ENCODE measurements around the gene ZBTB12.

The ZBTB12 gene

GRCh38 chr6:31896856-31897611, 4.9 kb downstream of the ZBTB12 start:
- DNase-seq = no peak

- DNase-seq = no peak
Observed at GRCh38 chr6:31896493-31896855, 5.4 kb downstream of the ZBTB12 start.

- DNase-seq = no peak
Observed at GRCh38 chr6:31892821-31893220, 9.1 kb downstream of the ZBTB12 start.

GRCh38 chr6:31889331-31889972, 12.4 kb downstream of the ZBTB12 start:
- no peak for DNase-seq

- no peak for DNase-seq
Observed at GRCh38 chr6:31888276-31889258, 13.3 kb downstream of the ZBTB12 start.

GRCh38 chr6:31887173-31888007, 14.5 kb downstream of the ZBTB12 start:
- no peak for DNase-seq

GRCh38 chr6:31886541-31886991, 15.3 kb downstream of the ZBTB12 start:
- no peak for DNase-seq

DNA sequence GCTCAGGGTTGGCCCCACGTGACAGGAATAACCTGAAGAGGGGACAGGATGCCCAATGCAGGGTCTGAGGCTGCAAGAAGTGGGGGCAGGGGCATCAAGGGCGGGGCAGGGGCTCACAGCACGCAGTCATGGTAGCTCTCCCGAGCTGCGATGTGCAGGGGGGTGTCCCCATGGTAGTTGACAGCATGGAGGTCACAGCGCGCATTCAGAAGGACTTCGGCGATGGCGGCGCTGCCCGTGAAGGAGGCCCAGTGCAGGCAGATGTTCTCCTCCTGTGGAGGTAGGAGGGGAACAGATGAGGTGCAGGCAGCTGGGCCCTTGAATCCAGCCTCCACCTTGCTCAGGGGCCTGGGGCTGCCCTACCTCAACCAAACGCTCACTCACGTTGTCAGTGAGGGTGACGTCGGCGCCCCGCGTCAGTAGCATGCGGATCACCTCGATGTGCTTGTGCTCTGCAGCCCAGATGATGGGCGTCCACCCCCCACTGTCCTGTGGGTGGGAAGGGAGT, 17.3 kb downstream of the ZBTB12 start:
- DNase-seq = no peak

DNA sequence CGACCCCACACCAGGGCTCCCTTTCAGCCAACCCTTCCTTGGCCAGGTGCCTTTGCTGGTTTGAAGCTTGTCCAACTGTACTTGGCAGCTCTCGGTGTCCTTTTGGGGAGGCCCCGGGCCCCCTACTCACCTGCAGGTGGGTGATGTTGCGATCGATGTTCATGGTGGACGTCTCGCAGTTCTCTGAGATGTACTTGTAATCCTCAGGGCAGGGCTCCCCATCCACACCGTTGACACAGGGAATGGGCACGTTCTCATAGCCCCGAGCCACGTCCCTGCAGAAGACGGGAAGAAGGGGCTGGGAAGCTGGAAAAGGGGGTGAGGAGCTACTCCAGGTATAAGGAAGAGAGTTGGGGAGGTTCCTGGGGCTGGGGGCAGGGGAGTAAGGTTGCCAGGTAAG, 18.2 kb downstream of the ZBTB12 start:
- DNase-seq = no peak

DNA sequence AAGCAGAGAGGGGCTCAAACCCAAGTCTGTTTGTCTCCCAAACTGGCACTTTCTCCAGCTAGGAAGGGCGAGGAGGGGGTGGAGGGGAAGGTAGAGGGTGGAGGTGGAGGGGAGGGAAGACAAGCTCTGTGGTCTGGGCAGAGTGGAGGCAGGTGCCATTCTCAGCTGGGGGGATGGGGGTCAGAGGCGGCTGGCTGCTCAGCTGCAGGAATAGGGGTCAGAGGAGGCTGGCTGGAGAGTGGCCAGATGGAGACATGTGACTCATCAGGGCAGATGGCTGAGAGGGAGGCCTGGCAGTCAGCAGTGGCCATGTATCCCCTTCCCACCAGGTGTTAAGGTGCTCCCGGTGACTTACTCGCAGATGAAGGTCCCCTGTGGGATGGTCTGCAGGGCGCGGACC, 19.5 kb downstream of the ZBTB12 start:
- no peak for DNase-seq

DNA sequence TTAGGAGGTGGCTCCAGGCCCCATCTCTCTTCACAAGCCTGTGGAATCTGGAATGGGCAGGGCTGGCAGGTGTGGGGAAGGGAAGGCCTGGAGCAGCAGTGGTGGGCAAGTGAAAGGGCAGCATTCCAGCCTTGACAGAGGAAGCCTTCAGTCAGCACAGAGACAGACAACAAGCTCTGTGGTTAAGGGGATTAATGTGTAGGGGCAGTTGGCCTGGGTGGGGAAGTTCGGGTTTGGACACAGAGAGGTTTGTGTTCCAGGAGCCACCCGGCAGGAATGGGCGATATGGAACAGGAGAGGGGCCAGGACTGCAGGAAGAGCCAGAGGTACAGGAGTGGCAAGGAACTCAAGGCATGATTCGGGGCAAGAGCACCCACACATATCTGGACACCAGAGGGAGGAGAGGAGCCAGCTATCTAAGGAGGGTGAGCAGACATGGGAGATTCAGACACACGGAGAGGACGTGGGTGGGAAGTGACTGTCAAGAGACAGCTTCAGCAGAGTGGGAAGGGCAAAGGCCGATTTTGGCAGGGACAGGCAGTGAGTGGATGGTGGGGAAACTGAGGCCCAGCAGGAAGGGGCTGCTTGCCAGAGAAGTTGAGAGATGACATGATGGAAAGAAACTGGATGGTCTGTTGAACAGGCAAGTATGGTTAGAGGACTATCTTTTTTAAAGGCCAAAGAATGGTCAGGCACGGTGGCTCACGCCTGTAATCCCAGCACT, 20.6 kb downstream of the ZBTB12 start:
- no peak for DNase-seq

GRCh38 chr6:31880616-31881015, 21.3 kb downstream of the ZBTB12 start:
- DNase-seq = no peak

GRCh38 chr6:31879901-31880300, 22.0 kb downstream of the ZBTB12 start:
- DNase-seq = no peak

DNA sequence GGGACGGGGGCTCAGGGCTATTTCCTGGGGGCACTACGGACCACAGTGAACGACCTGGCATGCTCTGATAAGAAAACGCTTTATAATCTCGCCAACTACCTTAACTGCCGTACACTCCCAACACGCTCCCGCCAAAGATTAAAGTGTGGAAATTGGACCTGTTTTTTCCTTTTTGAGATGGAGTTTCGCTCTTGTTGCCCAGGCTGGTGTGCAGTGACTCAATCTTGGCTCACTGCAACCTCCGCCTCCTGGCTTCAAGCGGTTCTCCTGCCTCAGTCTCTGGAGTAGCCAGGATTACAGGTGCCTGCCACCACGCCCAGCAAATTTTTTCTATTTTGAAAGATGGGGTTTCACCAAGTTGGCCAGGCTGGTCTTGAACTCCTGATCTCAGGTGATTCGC, 22.7 kb downstream of the ZBTB12 start:
- DNase-seq = no peak

GRCh38 chr6:31878726-31879125, 23.2 kb downstream of the ZBTB12 start, which contains the start of gene SLC44A4:
SLC44A4 (minus strand) TSS chr6:31878997; CDS start chr6:31878980, 17 bp downstream.
- no peak for DNase-seq

DNA sequence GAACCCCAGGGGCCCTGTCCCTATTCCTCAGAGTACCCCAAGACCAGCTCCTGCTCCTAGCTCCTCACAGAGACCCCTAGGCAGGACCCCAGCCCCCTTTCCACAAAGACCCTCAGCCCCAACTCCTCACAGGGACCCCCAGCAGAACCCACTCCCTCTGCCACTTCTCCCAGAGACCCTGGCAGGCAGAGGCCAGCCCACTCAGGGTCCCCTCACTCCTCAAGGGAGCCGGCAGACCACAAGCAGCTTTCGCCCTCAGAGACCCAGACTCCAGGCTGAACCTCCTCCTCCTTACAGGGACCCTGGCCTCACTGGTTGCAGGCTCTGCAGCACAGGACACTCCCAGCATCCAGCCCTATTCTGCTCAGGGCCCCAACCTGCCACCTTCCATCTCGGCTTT, 23.7 kb downstream of the ZBTB12 start:
- DNase-seq = no peak

DNA sequence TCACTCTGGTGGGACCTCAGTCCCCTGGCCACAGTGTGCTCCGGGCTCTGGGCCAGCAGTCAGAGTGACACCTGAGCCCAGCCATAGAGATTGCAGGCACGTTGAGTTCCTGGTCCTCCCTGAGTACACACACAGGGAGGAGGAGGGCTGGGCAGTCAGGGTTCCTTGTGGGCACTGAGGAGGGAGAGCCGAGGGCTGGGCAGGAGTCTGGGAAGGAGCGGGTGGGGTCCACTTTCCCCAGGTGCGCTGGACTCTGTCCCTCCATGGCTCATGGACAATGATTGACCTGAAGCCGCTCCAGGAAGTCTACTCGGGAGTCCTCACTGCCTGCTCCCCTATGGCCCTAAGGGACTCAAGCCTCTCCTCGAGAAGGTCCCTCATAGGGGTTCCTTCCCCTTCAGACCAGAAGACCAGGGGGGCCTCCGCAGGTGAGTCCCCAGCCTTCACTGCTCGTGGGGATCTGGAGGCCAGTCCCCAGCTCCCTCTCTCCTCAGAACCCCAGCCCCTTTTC, 24.2 kb downstream of the ZBTB12 start:
- no peak for DNase-seq

- no peak for DNase-seq
Observed at GRCh38 chr6:31877125-31877650, 24.7 kb downstream of the ZBTB12 start.

DNA sequence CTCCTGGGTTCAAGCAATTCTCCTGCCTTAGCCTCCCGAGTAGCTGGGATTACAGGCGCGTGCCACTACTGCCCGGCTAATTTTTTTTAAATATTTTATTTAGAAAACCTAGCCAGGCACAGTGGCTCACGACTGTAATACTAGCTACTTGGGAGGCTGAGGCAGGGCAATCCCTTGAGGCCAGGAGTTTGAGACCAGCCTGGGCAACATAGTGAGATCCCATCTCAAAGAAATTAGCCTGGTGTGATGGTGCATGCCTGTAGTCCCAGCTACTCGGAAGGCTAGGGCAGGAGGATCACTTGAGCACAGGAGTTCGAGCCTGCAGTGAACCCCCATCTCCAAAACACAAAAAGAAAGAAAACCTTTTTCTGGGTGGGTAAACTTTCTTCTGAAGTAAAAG, 25.5 kb downstream of the ZBTB12 start:
- DNase-seq = no peak

DNA sequence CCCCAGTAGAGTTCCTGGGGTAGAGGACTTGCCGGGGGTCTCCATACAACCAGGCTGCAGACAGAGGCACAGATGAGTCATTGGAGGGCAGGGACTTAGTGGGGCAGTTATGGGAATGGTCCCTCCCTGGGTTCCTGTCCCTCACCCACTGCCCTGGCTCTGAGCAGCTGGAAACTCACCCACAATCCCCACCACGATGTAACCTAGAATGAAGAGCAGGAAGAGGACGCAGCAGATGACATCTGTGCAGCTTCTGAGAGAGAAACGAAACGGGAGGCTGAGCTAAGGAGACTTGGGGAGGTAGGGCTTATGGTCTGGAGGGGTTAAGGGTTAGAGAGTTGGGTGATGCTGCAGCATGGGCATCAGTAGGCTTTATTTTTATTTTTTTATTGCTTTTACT, 26.0 kb downstream of the ZBTB12 start:
- no peak for DNase-seq
